Measurements from ENCODE around the gene SPDYE8.
"Not testable (repeated sequence)": the region's sequence is repeated elsewhere in the genome, so short reads cannot be mapped to it uniquely, and the experiment has no call there.

DNA sequence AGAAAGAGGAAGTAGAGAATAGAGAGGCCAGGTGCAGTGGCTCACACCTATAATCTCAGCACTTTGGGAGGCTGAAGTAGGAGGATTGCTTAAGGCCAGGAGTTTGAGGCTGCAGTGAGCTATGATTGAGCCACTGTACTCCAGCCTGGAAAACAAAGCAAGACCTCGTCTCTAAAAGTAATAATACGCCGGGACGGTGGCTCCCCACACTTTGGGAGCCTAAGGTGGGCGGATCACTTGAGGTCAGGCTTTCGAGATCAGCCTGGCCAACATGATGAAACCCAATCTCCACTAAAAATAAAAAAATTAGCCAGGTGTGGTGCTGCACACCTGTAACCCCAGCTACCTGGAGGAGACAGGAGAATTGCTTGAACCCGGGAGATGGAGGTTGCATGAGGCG lies 34.1 kb downstream of the SPDYE8 start:
- TF ChIP-seq, protein P1, sequence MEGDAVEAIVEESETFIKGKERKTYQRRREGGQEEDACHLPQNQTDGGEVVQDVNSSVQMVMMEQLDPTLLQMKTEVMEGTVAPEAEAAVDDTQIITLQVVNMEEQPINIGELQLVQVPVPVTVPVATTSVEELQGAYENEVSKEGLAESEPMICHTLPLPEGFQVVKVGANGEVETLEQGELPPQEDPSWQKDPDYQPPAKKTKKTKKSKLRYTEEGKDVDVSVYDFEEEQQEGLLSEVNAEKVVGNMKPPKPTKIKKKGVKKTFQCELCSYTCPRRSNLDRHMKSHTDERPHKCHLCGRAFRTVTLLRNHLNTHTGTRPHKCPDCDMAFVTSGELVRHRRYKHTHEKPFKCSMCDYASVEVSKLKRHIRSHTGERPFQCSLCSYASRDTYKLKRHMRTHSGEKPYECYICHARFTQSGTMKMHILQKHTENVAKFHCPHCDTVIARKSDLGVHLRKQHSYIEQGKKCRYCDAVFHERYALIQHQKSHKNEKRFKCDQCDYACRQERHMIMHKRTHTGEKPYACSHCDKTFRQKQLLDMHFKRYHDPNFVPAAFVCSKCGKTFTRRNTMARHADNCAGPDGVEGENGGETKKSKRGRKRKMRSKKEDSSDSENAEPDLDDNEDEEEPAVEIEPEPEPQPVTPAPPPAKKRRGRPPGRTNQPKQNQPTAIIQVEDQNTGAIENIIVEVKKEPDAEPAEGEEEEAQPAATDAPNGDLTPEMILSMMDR (IDR thresholded peaks at IDR 0.05): not testable (repeated sequence)
- TF ChIP-seq POLR2A, EP300 (IDR thresholded peaks at IDR 0.05): not testable (repeated sequence)

Measured in sigmoid colon (tissue), 4 donors.